Measurements from ENCODE around the gene GNAZ.

GNAZ gene

GRCh38 chr22:23146478-23147205 is 76.3 kb downstream of the GNAZ start:
- Histone ChIP-seq H3K36me3 (replicated peaks; ENCODE audit: insufficient read depth, low read length) (no peaks in the 10 kb centered on the region), H3K4me3 (ENCODE audit: low read length) (no peak overlapping the region), H3K9me2 (replicated peaks; ENCODE audit: insufficient read depth, low read length) (no peaks in the 10 kb centered on the region), H3K9ac (ENCODE audit: low read length) (peak overlapping the region; percentile 82; the same call in 1 of the 2 replicates), H4K20me1 (ENCODE audit: insufficient read depth, low read length) (no peaks in the 10 kb centered on the region), H3K4me2 (ENCODE audit: low read depth, low read length) (peak overlapping the region; percentile 82; the same call in 1 of the 2 replicates), H3K9me3 (replicated peaks; ENCODE audit: insufficient read depth, low read length) (no peaks in the 10 kb centered on the region), H2AFZ (ENCODE audit: low read length) (no peak overlapping the region), H3F3A (ENCODE audit: insufficient read depth, low read length) (peaks cover 4% of the 10 kb centered on the region; the same call in 1 of the 2 replicates), H3K4me1 (ENCODE audit: low read length) (peaks cover 26% of the 10 kb centered on the region), H3K27ac (ENCODE audit: low read length) (no peak overlapping the region; the same call in 1 of the 2 replicates), H3K79me2 (ENCODE audit: low read length) (peaks cover 16% of the 10 kb centered on the region; the same call in 1 of the 2 replicates), H3K27me3 (replicated peaks; ENCODE audit: insufficient read depth, low read length) (no peaks in the 10 kb centered on the region)
- DNase-seq = no peak
- no peak for TF ChIP-seq CTCF (IDR thresholded peaks at IDR 0.05; ENCODE audit: low read length)
- no peak for TF ChIP-seq EZH2phosphoT487 (IDR thresholded peaks at IDR 0.05; ENCODE audit: low read length)

DNA sequence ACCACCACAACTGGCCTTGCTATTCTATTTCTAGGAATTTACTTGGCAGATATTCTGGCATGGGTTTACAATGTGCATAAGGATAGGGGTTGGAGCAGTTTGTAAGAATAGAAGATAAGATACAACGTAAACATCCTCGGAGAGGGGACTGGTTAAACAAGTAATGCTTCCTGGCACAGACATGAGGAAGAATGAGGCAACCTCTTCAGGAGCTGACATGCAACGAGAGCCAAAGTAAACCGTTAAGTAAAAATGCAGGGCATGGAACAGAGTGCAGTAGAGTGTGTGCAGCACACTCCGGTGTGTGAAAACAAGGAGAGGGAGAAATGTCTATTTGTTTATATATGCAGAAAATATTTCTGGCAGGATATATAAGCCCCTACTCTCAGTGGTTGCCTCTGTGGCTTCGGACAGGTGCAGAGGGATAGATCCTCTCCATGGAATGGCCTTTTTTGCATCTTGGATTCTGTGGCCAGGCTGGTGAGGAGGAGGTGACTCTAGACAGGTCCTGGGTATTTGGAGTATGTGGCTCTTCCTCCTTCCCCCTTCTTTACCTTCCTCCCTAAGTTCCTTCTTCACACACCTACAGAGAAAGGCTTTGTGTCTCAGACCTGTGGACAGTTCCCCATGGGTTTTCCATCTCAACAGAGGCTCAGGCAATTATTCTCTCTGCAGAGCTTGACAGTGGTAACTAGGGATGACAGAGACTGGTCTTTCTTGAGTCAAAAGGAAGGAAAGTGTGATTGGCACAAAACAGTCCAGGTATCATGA is 77.5 kb downstream of the GNAZ start:
- Histone ChIP-seq H3K4me1 (ENCODE audit: low read length) (peaks cover 18% of the 10 kb centered on the region), H3K4me2 (ENCODE audit: low read depth, low read length) (no peak overlapping the region), H3K9me3 (replicated peaks; ENCODE audit: insufficient read depth, low read length) (no peaks in the 10 kb centered on the region), H3K9me2 (replicated peaks; ENCODE audit: insufficient read depth, low read length) (no peaks in the 10 kb centered on the region), H3K27me3 (replicated peaks; ENCODE audit: insufficient read depth, low read length) (no peaks in the 10 kb centered on the region), H3K36me3 (replicated peaks; ENCODE audit: insufficient read depth, low read length) (no peaks in the 10 kb centered on the region), H3K27ac (ENCODE audit: low read length) (no peak overlapping the region), H4K20me1 (ENCODE audit: insufficient read depth, low read length) (no peaks in the 10 kb centered on the region), H3K9ac (ENCODE audit: low read length) (no peak overlapping the region), H3K4me3 (ENCODE audit: low read length) (no peak overlapping the region), H3F3A (ENCODE audit: insufficient read depth, low read length) (peaks cover 4% of the 10 kb centered on the region; the same call in 1 of the 2 replicates), H3K79me2 (ENCODE audit: low read length) (peaks cover 16% of the 10 kb centered on the region; the same call in 1 of the 2 replicates), H2AFZ (ENCODE audit: low read length) (no peak overlapping the region)
- DNase-seq = no peak
- TF ChIP-seq CTCF (IDR thresholded peaks at IDR 0.05; ENCODE audit: low read length) (no peak), EZH2phosphoT487 (IDR thresholded peaks at IDR 0.05; ENCODE audit: low read length) (no peak), EZH2 (optimal IDR thresholded peaks at IDR 0.05; ENCODE audit: low read depth, low read length) (no peak)

- H3K27ac ChIP-seq (ENCODE audit: low read length) = no peak overlapping the region
Observed at GRCh38 chr22:23149743-23150238, 79.5 kb downstream of the GNAZ start.

More at GRCh38 chr22:23149743-23150238, 79.5 kb downstream of the GNAZ start:
- DNase-seq = no peak
- no peaks in the 10 kb centered on the region for H3K9me3 ChIP-seq (replicated peaks; ENCODE audit: insufficient read depth, low read length)
- H3K36me3 ChIP-seq (replicated peaks; ENCODE audit: insufficient read depth, low read length) = no peaks in the 10 kb centered on the region
- H4K20me1 ChIP-seq (ENCODE audit: insufficient read depth, low read length) = no peaks in the 10 kb centered on the region
- H3K4me2 ChIP-seq (ENCODE audit: low read depth, low read length) = no peak overlapping the region
- H3K4me1 ChIP-seq (ENCODE audit: low read length) = peaks cover 8% of the 10 kb centered on the region
- H2AFZ ChIP-seq (ENCODE audit: low read length) = no peak overlapping the region
- no peak for TF ChIP-seq CTCF (IDR thresholded peaks at IDR 0.05; ENCODE audit: low read length)
- TF ChIP-seq EZH2phosphoT487 (IDR thresholded peaks at IDR 0.05; ENCODE audit: low read length) = no peak
- no peak for TF ChIP-seq EZH2 (optimal IDR thresholded peaks at IDR 0.05; ENCODE audit: low read depth, low read length)
- H3K9me2 ChIP-seq (replicated peaks; ENCODE audit: insufficient read depth, low read length) = no peaks in the 10 kb centered on the region
- H3K4me3 ChIP-seq (ENCODE audit: low read length) = no peak overlapping the region
- H3K79me2 ChIP-seq (ENCODE audit: low read length) = peaks cover 16% of the 10 kb centered on the region; the same call in 1 of the 2 replicates
- no peak overlapping the region for H3K9ac ChIP-seq (ENCODE audit: low read length)
- H3K27me3 ChIP-seq (replicated peaks; ENCODE audit: insufficient read depth, low read length) = no peaks in the 10 kb centered on the region
- peaks cover 1% of the 10 kb centered on the region; the same call in 1 of the 2 replicates for H3F3A ChIP-seq (ENCODE audit: insufficient read depth, low read length)
